ENCODE measurements around the gene TCF4.

The TCF4 gene

GRCh38 chr18:55346387-55346786 is 241.6 kb downstream of the TCF4 start:
- Histone ChIP-seq H3K4me3 (ENCODE audit: low read depth, low read length) (no peak overlapping the region), H3K9me3 (ENCODE audit: control insufficient read depth, insufficient read depth, low read length) (no peaks in the 10 kb centered on the region), H3K4me1 (ENCODE audit: control insufficient read depth, insufficient read depth, low read length) (peaks cover 39% of the 10 kb centered on the region), H3K27me3 (ENCODE audit: control insufficient read depth, insufficient read depth, low read length) (no peaks in the 10 kb centered on the region), H3K9ac (ENCODE audit: low read depth, low read length) (no peak overlapping the region), H3K36me3 (ENCODE audit: control insufficient read depth, insufficient read depth, low read length) (no peaks in the 10 kb centered on the region)

GRCh38 chr18:55345103-55345950 is 242.7 kb downstream of the TCF4 start:
- H3K36me3 ChIP-seq (ENCODE audit: control insufficient read depth, insufficient read depth, low read length) = no peaks in the 10 kb centered on the region
- no peak overlapping the region for H3K9ac ChIP-seq (ENCODE audit: low read depth, low read length)
- peaks cover 29% of the 10 kb centered on the region for H3K4me1 ChIP-seq (ENCODE audit: control insufficient read depth, insufficient read depth, low read length)

GRCh38 chr18:55343396-55344073 is 244.5 kb downstream of the TCF4 start:
- no peak overlapping the region for H3K4me3 ChIP-seq (ENCODE audit: low read depth, low read length)
- H3K9me3 ChIP-seq (ENCODE audit: control insufficient read depth, insufficient read depth, low read length) = no peaks in the 10 kb centered on the region
- H3K9ac ChIP-seq (ENCODE audit: low read depth, low read length) = no peak overlapping the region
- no peaks in the 10 kb centered on the region for H3K36me3 ChIP-seq (ENCODE audit: control insufficient read depth, insufficient read depth, low read length)
- no peaks in the 10 kb centered on the region for H3K27me3 ChIP-seq (ENCODE audit: control insufficient read depth, insufficient read depth, low read length)
- H3K4me1 ChIP-seq (ENCODE audit: control insufficient read depth, insufficient read depth, low read length) = peaks cover 19% of the 10 kb centered on the region

More at GRCh38 chr18:55345103-55345950, 242.7 kb downstream of the TCF4 start:
- no peaks in the 10 kb centered on the region for H3K9me3 ChIP-seq (ENCODE audit: control insufficient read depth, insufficient read depth, low read length)
- H3K27me3 ChIP-seq (ENCODE audit: control insufficient read depth, insufficient read depth, low read length) = no peaks in the 10 kb centered on the region
- H3K4me3 ChIP-seq (ENCODE audit: low read depth, low read length) = no peak overlapping the region

- no peaks in the 10 kb centered on the region for H3K9me3 ChIP-seq (ENCODE audit: control insufficient read depth, insufficient read depth, low read length)
- peaks cover 18% of the 10 kb centered on the region for H3K4me1 ChIP-seq (ENCODE audit: control insufficient read depth, insufficient read depth, low read length)
- no peaks in the 10 kb centered on the region for H3K36me3 ChIP-seq (ENCODE audit: control insufficient read depth, insufficient read depth, low read length)
- H3K9ac ChIP-seq (ENCODE audit: low read depth, low read length) = no peak overlapping the region
- H3K27me3 ChIP-seq (ENCODE audit: control insufficient read depth, insufficient read depth, low read length) = no peaks in the 10 kb centered on the region
- no peak overlapping the region for H3K4me3 ChIP-seq (ENCODE audit: low read depth, low read length)
Measured at GRCh38 chr18:55340998-55341397, 247.0 kb downstream of the TCF4 start.

- Histone ChIP-seq H3K9ac (ENCODE audit: low read depth, low read length) (no peak overlapping the region), H3K36me3 (ENCODE audit: control insufficient read depth, insufficient read depth, low read length) (no peaks in the 10 kb centered on the region), H3K4me3 (ENCODE audit: low read depth, low read length) (no peak overlapping the region), H3K27me3 (ENCODE audit: control insufficient read depth, insufficient read depth, low read length) (no peaks in the 10 kb centered on the region), H3K4me1 (ENCODE audit: control insufficient read depth, insufficient read depth, low read length) (peaks cover 14% of the 10 kb centered on the region), H3K9me3 (ENCODE audit: control insufficient read depth, insufficient read depth, low read length) (no peaks in the 10 kb centered on the region)
Measured at GRCh38 chr18:55339990-55340389, 248.0 kb downstream of the TCF4 start.

GRCh38 chr18:55338978-55339650 is 248.9 kb downstream of the TCF4 start:
- Histone ChIP-seq H3K27me3 (ENCODE audit: control insufficient read depth, insufficient read depth, low read length) (no peaks in the 10 kb centered on the region), H3K36me3 (ENCODE audit: control insufficient read depth, insufficient read depth, low read length) (no peaks in the 10 kb centered on the region), H3K4me3 (ENCODE audit: low read depth, low read length) (no peak overlapping the region), H3K9me3 (ENCODE audit: control insufficient read depth, insufficient read depth, low read length) (no peaks in the 10 kb centered on the region), H3K4me1 (ENCODE audit: control insufficient read depth, insufficient read depth, low read length) (peaks cover 12% of the 10 kb centered on the region), H3K9ac (ENCODE audit: low read depth, low read length) (no peak overlapping the region)

- Histone ChIP-seq H3K36me3 (ENCODE audit: control insufficient read depth, insufficient read depth, low read length) (no peaks in the 10 kb centered on the region), H3K4me3 (ENCODE audit: low read depth, low read length) (no peak overlapping the region), H3K9me3 (ENCODE audit: control insufficient read depth, insufficient read depth, low read length) (no peaks in the 10 kb centered on the region), H3K4me1 (ENCODE audit: control insufficient read depth, insufficient read depth, low read length) (peaks cover 12% of the 10 kb centered on the region), H3K27me3 (ENCODE audit: control insufficient read depth, insufficient read depth, low read length) (no peaks in the 10 kb centered on the region), H3K9ac (ENCODE audit: low read depth, low read length) (no peak overlapping the region)
Measured at GRCh38 chr18:55337908-55338521, 250.0 kb downstream of the TCF4 start.

GRCh38 chr18:55337138-55337537 is 250.9 kb downstream of the TCF4 start:
- H3K9me3 ChIP-seq (ENCODE audit: control insufficient read depth, insufficient read depth, low read length) = no peaks in the 10 kb centered on the region
- no peaks in the 10 kb centered on the region for H3K36me3 ChIP-seq (ENCODE audit: control insufficient read depth, insufficient read depth, low read length)
- H3K4me1 ChIP-seq (ENCODE audit: control insufficient read depth, insufficient read depth, low read length) = peaks cover 12% of the 10 kb centered on the region
- no peak overlapping the region for H3K9ac ChIP-seq (ENCODE audit: low read depth, low read length)
- H3K27me3 ChIP-seq (ENCODE audit: control insufficient read depth, insufficient read depth, low read length) = no peaks in the 10 kb centered on the region
- no peak overlapping the region for H3K4me3 ChIP-seq (ENCODE audit: low read depth, low read length)

GRCh38 chr18:55336438-55337100 is 251.4 kb downstream of the TCF4 start:
- Histone ChIP-seq H3K4me1 (ENCODE audit: control insufficient read depth, insufficient read depth, low read length) (peaks cover 12% of the 10 kb centered on the region), H3K36me3 (ENCODE audit: control insufficient read depth, insufficient read depth, low read length) (no peaks in the 10 kb centered on the region), H3K9me3 (ENCODE audit: control insufficient read depth, insufficient read depth, low read length) (no peaks in the 10 kb centered on the region), H3K27me3 (ENCODE audit: control insufficient read depth, insufficient read depth, low read length) (no peaks in the 10 kb centered on the region), H3K4me3 (ENCODE audit: low read depth, low read length) (no peak overlapping the region), H3K9ac (ENCODE audit: low read depth, low read length) (no peak overlapping the region)

GRCh38 chr18:55334875-55335274 is 253.1 kb downstream of the TCF4 start:
- Histone ChIP-seq H3K4me3 (ENCODE audit: low read depth, low read length) (no peak overlapping the region), H3K36me3 (ENCODE audit: control insufficient read depth, insufficient read depth, low read length) (no peaks in the 10 kb centered on the region), H3K9ac (ENCODE audit: low read depth, low read length) (no peak overlapping the region), H3K4me1 (ENCODE audit: control insufficient read depth, insufficient read depth, low read length) (peaks cover 12% of the 10 kb centered on the region), H3K27me3 (ENCODE audit: control insufficient read depth, insufficient read depth, low read length) (no peaks in the 10 kb centered on the region), H3K9me3 (ENCODE audit: control insufficient read depth, insufficient read depth, low read length) (no peaks in the 10 kb centered on the region)

- no peak overlapping the region for H3K9ac ChIP-seq (ENCODE audit: low read depth, low read length)
- H3K27me3 ChIP-seq (ENCODE audit: control insufficient read depth, insufficient read depth, low read length) = no peaks in the 10 kb centered on the region
- H3K9me3 ChIP-seq (ENCODE audit: control insufficient read depth, insufficient read depth, low read length) = no peaks in the 10 kb centered on the region
- no peak overlapping the region for H3K4me3 ChIP-seq (ENCODE audit: low read depth, low read length)
- H3K4me1 ChIP-seq (ENCODE audit: control insufficient read depth, insufficient read depth, low read length) = no peaks in the 10 kb centered on the region
- H3K36me3 ChIP-seq (ENCODE audit: control insufficient read depth, insufficient read depth, low read length) = no peaks in the 10 kb centered on the region
Measured at GRCh38 chr18:55331301-55331700, 256.7 kb downstream of the TCF4 start.

Data from iPS-15b (cell line).